Neural cell (in vitro differentiated cells): ENCODE data around the gene TTC17.

ENCODE experiments used
- EP300 ChIP-seq: fragments of 450-650 bp; conservative IDR thresholded peaks from 2 replicates; pipeline ENCODE4 v1.6.1; 2014; ENCODE audit warnings: antibody characterized with exemption, mild to moderate bottlenecking, moderate library complexity; ENCODE audit not compliant: poor library complexity, severe bottlenecking
- EZH2 ChIP-seq: fragments of 200-600, 300-800 bp; shearing (Covaris generic), sonication (generic); IDR thresholded peaks from 2 replicates; pipeline ENCODE4 v1.6.1; 2014; ENCODE audit warnings: antibody characterized with exemption, low read length, borderline replicate concordance, mild to moderate bottlenecking; ENCODE audit not compliant: insufficient read depth, poor library complexity, severe bottlenecking
- MXI1 ChIP-seq: fragments of 450-650 bp; conservative IDR thresholded peaks from 2 replicates; pipeline ENCODE4 v1.6.1; 2014; ENCODE audit warnings: antibody characterized with exemption, mild to moderate bottlenecking; ENCODE audit not compliant: poor library complexity, severe bottlenecking
- POLR2AphosphoS5 ChIP-seq: IDR thresholded peaks from 2 replicates; pipeline ENCODE4 v1.6.1; 2012
- RAD21 ChIP-seq: fragments of 450-650 bp; conservative IDR thresholded peaks from 2 replicates; pipeline ENCODE4 v1.6.1; 2014; ENCODE audit warnings: antibody characterized with exemption, mild to moderate bottlenecking, moderate library complexity
- SMC3 ChIP-seq: fragments of 450-650 bp; conservative IDR thresholded peaks from 2 replicates; pipeline ENCODE4 v1.6.1; 2014; ENCODE audit warnings: antibody characterized with exemption, mild to moderate bottlenecking, moderate library complexity; ENCODE audit not compliant: poor library complexity
- TAF1 ChIP-seq: IDR thresholded peaks from 2 replicates; pipeline ENCODE4 v1.6.1; 2012; ENCODE audit warnings: low read depth
- TF ChIP-seq, protein P1 (sequence below): fragments of 450-650 bp; IDR thresholded peaks from 2 replicates; pipeline ENCODE4 v1.5.1; 2014; ENCODE audit warnings: antibody characterized with exemption, mild to moderate bottlenecking, moderate library complexity; ENCODE audit not compliant: poor library complexity, severe bottlenecking
- TF ChIP-seq, protein P2 (sequence below): IDR thresholded peaks from 2 replicates; pipeline ENCODE4 v1.6.1; 2012; ENCODE audit warnings: borderline replicate concordance

DNA sequence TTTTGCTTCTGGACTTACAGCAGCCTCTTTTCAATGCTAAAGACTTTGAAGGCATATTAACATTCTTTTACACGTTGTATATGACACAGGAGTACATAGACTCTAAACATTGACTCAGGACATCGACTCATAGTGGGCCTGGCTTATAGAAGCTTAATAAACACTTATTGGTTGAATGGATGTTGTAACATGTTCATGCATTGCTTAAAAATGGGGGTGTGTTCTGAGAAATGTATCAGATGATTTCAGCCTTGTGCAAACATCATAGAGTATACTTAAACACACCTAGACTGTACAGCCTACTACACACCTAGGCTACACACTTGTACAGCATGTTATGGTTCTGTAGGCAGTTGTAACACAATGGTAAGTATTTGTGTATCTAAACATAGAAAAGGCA lies 17.9 kb downstream of the TTC17 start:
- TF ChIP-seq EP300 = no peak
- no peak for TF ChIP-seq TAF1
- TF ChIP-seq, protein P1, sequence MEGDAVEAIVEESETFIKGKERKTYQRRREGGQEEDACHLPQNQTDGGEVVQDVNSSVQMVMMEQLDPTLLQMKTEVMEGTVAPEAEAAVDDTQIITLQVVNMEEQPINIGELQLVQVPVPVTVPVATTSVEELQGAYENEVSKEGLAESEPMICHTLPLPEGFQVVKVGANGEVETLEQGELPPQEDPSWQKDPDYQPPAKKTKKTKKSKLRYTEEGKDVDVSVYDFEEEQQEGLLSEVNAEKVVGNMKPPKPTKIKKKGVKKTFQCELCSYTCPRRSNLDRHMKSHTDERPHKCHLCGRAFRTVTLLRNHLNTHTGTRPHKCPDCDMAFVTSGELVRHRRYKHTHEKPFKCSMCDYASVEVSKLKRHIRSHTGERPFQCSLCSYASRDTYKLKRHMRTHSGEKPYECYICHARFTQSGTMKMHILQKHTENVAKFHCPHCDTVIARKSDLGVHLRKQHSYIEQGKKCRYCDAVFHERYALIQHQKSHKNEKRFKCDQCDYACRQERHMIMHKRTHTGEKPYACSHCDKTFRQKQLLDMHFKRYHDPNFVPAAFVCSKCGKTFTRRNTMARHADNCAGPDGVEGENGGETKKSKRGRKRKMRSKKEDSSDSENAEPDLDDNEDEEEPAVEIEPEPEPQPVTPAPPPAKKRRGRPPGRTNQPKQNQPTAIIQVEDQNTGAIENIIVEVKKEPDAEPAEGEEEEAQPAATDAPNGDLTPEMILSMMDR = no peak
- TF ChIP-seq EZH2 = no peak
- TF ChIP-seq, protein P2, sequence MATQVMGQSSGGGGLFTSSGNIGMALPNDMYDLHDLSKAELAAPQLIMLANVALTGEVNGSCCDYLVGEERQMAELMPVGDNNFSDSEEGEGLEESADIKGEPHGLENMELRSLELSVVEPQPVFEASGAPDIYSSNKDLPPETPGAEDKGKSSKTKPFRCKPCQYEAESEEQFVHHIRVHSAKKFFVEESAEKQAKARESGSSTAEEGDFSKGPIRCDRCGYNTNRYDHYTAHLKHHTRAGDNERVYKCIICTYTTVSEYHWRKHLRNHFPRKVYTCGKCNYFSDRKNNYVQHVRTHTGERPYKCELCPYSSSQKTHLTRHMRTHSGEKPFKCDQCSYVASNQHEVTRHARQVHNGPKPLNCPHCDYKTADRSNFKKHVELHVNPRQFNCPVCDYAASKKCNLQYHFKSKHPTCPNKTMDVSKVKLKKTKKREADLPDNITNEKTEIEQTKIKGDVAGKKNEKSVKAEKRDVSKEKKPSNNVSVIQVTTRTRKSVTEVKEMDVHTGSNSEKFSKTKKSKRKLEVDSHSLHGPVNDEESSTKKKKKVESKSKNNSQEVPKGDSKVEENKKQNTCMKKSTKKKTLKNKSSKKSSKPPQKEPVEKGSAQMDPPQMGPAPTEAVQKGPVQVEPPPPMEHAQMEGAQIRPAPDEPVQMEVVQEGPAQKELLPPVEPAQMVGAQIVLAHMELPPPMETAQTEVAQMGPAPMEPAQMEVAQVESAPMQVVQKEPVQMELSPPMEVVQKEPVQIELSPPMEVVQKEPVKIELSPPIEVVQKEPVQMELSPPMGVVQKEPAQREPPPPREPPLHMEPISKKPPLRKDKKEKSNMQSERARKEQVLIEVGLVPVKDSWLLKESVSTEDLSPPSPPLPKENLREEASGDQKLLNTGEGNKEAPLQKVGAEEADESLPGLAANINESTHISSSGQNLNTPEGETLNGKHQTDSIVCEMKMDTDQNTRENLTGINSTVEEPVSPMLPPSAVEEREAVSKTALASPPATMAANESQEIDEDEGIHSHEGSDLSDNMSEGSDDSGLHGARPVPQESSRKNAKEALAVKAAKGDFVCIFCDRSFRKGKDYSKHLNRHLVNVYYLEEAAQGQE = no peak
- no peak for TF ChIP-seq SMC3
- no peak for TF ChIP-seq POLR2AphosphoS5
- no peak for TF ChIP-seq RAD21
- no peak for TF ChIP-seq MXI1
